GM10266 (cell line): ENCODE results near the gene TTLL5.

Experiments used
- DNase-seq: peaks from one replicate; pipeline ENCODE4 v3.0.0; 2012; ENCODE audit errors: extremely low spot score
- TF ChIP-seq, protein P1 (sequence below): IDR thresholded peaks from 2 replicates; pipeline ENCODE4 v1.5.1; 2012; ENCODE audit warnings: mild to moderate bottlenecking, low read depth; ENCODE audit not compliant: control insufficient read depth, insufficient read depth; ENCODE audit errors: missing control alignments

TTLL5 gene

GRCh38 chr14:75649773-75650172 is 11.3 kb upstream of the TTLL5 start:
- no peak for DNase-seq
- TF ChIP-seq, protein P1, sequence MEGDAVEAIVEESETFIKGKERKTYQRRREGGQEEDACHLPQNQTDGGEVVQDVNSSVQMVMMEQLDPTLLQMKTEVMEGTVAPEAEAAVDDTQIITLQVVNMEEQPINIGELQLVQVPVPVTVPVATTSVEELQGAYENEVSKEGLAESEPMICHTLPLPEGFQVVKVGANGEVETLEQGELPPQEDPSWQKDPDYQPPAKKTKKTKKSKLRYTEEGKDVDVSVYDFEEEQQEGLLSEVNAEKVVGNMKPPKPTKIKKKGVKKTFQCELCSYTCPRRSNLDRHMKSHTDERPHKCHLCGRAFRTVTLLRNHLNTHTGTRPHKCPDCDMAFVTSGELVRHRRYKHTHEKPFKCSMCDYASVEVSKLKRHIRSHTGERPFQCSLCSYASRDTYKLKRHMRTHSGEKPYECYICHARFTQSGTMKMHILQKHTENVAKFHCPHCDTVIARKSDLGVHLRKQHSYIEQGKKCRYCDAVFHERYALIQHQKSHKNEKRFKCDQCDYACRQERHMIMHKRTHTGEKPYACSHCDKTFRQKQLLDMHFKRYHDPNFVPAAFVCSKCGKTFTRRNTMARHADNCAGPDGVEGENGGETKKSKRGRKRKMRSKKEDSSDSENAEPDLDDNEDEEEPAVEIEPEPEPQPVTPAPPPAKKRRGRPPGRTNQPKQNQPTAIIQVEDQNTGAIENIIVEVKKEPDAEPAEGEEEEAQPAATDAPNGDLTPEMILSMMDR, result no peak

- TF ChIP-seq, protein P1, result no peak
- no peak for DNase-seq
Observed at GRCh38 chr14:75650253-75651058, 10.6 kb upstream of the TTLL5 start.

GRCh38 chr14:75653563-75653962 is 7.5 kb upstream of the TTLL5 start:
- TF ChIP-seq, protein P1, result no peak
- DNase-seq, result no peak

DNA sequence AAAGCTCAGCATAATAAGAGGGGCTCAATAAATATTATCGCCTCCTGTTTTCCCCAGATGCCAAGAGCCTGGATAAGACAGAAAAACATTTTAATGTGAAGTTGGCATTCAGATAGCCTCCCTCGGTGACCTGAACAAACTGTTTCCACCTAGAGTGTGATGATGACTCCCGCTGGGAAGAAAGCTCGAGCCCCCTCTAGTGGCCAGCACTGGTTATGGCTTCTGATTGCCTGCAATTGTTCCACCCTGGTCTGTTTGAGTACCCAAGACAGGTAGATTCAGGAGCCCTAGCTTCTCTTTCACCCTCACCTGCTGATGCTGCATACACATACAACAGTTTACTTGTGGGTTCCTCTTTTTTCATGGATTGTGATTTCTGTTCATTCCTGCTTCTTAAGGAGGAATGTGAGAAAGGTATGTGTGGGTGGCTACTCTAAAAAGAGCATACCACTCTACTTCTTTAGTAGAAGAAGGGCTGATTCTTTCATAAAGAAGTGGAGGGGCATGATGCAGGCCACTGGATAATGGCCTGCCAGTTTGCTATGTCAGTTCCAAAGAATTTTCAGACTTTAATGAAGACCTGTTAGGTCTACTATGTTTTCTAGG is 6.8 kb upstream of the TTLL5 start:
- peak; percentile 74 for DNase-seq
- TF ChIP-seq, protein P1, result peak; percentile 93

GRCh38 chr14:75655235-75655634 is 5.8 kb upstream of the TTLL5 start:
- no peak for DNase-seq
- TF ChIP-seq, protein P1, result no peak

GRCh38 chr14:75657331-75657730 is 3.7 kb upstream of the TTLL5 start:
- TF ChIP-seq, protein P1, result no peak
- DNase-seq, result no peak

DNA sequence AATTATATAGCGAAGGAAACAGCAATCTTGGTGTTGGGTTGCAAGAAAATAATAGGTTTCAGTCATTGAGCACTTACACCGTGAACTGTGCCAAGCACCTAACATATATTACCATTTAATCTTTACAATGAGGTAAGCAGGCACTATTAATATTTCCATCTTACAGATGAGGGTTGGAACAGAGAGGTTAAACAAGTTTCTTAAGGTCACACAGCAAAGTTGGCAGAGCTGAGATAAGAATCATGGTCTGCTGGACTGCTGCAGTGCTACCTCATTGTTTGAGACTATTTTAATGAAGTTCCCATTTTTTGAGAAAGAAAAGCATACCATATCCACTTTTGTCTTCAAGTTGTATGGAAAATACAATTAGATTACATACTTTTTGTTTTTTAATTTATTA is 2.1 kb upstream of the TTLL5 start:
- no peak for DNase-seq
- TF ChIP-seq, protein P1, result no peak
